NCI-H146 treated with DMSO at 0.1 percent for 48 hours (cell line): ENCODE data around the gene RAB43.
"Not testable (repeated sequence)": the region's sequence is repeated elsewhere in the genome, so short reads cannot be mapped to it uniquely, and the experiment has no call there.

ENCODE experiments used
- DNase-seq: peaks from one replicate; lab custom pipeline; 2025; ENCODE audit not compliant: unreplicated experiment; lab: John Stamatoyannopoulos, UW

The RAB43 gene

DNA sequence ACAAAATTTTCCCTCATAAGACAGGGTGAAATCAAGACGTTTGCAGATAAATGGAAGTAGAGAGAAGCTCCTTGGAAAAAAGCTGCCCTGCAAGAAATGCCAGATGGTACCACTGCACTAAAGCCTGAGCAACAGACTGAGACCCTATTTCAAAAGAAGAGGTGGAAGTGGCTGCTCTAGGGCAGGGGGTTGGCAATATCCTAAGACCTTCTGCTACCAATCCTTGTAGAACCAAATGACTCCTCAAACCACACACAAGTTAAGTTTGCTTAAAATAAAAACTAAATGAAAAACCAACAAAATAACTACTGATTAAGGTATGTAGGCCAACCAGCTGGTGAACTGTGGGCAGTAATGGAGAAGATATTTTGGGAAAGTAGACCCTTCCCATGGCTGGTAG lies 21.3 kb downstream of the RAB43 start:
- no peak for DNase-seq

GRCh38 chr3:129095285-129095684 lies 26.3 kb downstream of the RAB43 start:
- no peak for DNase-seq

DNA sequence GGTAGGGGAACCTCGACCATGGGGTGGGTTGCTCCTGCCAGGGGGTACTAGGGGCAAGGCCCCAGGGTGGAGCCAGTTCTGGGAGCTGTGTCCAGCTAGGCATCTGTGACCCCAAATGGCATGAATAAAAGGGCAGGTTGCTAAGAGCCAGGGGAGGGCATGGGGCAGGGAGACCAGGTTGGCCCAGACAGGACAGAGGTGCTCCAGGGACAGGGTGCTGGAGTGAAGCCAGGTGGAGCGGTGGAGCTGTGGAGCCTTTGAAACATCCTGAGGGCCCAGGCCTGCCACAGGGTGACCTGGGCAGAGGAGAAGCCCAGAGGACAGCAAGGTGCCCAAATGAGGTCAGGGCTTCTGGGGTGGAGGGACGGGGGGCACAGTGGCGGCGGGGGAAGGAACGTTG lies 33.3 kb downstream of the RAB43 start:
- not testable (repeated sequence) for DNase-seq

DNA sequence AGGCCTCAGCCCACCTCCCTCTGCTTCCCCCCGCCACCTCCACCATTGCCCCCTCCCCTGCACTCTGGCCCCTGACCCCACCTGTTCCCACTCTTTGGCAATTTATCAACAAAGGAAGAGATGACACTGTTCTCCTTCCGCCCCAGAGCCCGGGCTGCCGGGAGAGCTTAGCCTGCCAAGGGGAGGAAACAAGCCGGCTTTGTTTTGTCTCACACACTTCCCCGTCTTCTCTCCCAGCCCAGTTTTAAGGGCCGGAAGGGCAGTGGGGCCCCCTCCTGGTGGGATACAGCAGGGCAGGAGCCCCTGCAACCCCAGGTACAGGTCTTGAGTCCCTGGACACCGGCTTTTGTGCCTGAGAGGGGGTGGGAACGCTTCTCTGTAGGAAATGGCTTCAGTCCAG lies 33.7 kb downstream of the RAB43 start:
- peak; percentile 20 for DNase-seq

- DNase-seq, result no peak
Measured at GRCh38 chr3:129087138-129087702, 34.4 kb downstream of the RAB43 start.

GRCh38 chr3:129085818-129086217 lies 35.8 kb downstream of the RAB43 start:
- DNase-seq, result no peak

DNA sequence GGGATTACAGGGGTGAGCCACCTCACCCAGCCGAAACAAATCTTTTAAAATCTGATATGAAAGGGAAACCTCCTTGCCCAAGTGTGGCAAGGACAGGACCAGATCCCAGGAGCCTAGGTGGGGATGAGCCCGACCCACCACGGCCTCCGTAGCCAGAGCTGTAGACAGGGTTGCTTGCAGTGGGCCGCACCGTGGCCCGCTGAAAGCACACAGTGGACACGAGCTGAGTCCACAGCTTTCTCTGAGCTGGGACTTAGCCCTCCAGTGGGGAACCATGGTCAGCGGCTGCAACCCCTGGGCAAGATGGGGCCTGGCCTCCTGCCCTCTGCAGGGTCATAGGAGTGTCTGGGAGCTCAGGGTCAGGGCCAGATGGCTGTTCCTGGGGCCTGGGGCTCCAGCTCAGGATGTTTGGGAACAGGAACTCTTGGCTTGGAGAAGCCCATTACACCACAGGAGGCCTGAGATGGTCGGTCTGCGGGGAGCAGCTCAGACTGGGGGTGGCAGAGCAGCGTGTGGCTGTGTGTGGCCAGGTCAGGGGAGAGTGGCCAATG lies 36.4 kb downstream of the RAB43 start:
- DNase-seq, result no peak

DNA sequence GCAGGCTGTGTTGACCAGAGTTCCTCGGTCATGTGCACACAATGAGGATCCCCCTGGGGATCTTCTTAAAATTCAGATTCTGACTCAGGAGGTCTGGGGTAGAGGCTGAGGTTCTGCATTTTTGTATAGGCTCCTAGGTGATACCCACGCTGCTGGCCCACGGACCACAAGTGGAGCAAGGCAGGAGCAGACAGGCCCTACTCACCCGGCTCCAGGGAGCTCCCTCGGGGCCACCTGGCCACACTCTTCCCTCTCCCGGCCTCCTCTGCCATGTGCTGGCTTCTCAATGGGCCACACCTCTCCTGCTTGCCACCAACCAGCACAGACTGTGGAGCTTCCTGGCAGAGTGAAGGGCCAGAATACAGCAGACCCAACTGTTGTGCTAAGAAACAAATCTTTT lies 37.1 kb downstream of the RAB43 start:
- no peak for DNase-seq

DNA sequence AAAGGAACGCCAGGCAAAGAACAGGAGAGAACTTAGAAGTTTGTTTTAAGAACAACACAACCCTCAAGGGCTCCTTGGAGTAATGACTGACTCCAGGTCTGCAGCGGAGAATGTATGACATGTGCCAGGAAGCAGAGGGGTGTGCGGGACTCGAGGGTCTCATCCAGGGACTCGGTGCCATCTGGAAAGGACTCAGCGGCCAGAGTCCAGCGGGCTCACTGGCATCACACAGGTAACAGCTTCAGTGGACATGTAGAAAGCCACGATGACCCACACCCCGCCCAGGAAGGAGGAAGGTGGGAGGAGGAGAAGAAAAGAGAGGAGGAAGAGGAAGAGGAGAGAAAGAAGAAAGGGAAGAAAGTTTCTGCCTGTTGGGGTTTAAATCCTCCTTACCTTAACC lies 39.6 kb downstream of the RAB43 start:
- DNase-seq, result no peak

GRCh38 chr3:129081503-129081902 lies 40.1 kb downstream of the RAB43 start:
- DNase-seq, result no peak

DNA sequence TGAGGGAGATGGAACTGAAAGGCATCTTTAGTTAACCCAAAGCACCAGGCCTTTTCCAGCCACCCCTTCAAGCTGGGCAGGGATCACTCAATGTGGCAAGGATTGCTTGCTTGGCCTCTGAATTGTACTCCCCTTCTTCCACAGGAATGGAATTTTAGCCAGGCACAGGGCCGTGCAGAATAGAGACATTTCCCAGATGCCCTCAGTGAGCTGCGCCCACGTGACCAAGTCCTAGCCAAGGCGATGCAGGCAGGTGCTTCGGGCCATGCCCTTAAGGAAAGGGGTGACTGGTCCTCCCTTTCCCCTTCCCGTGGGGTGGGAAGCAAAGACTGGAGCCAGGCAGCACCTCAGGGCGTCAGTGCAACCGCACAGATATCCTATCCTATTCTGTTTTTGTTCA lies 43.1 kb downstream of the RAB43 start:
- DNase-seq, result no peak

- DNase-seq, result no peak
Measured at GRCh38 chr3:129077222-129077621, 44.4 kb downstream of the RAB43 start.

DNA sequence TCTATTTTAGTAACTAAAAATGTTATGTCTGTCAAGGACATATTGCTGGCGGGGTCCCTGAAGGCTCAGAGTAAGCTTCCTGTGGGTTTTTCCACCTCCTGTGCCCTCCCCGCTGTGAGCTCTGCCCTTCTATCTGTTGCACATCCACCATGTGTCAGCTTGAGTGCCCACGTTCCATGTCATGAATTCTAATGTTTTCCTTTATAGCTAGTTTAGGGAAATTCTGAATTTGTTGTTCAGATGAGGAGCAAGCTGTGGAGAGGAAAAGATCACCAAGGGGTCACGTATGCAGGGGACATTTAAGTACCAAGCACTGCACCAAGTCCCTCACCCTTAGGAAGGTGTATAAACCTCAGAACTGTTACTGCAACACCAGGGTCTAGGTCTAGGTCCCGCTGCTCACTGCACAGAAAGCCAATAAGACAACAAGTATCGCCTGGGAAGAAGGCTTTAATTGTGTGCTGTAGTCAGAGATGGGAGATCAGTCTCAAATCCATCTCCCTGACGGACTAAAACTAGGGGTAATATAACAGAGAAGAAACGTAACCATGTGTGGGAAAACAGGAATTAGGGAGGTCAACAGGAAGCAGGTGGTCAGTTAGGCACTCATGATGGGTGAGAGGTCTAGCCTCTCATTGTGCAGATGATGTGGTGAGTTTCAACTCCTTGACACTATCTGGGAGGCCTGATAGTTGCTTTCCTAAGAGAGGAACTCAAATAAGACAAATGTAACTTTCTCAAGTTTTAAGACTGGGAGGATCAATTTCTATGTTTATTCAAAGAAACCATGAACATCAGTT lies 51.3 kb downstream of the RAB43 start:
- DNase-seq, result no peak

DNA sequence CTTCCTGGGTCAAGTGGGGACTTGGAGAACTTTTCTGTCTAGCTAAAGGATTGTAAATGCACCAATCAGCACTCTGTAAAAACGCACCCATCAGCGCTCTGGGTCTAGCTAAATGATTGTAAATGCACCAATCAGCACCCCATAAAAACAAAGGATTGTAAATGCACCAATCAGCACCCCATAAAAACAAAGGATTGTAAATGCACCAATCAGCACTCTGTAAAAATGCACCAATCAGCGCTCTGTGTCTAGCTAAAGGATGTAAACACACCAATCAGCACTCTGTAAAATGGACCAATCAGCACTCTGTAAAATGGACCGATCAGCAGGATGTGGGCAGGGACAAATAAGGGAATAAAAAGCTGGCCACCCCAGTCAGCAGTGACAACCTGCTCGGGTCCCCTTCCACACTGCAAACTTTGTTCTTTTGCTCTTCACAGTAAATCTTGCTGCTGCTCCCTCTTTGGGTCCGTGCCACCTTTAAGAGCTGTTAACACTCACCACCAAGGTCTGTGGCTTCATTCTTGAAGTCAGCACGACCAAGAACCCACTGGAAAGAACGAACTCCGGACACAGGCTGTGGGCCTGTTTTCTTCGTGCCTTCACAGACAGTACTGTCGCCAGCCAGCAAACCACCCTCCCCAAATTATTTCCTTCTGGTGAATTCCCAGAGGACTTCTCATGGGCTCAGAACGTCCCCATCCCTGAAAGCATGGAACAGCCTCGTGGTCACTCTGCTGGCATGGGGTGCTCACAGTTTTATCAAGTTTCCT lies 52.1 kb downstream of the RAB43 start:
- not testable (repeated sequence) for DNase-seq

- peak; percentile 43 for DNase-seq
Measured at GRCh38 chr3:129068291-129068886, 53.2 kb downstream of the RAB43 start.

GRCh38 chr3:129067719-129068118 lies 53.9 kb downstream of the RAB43 start:
- DNase-seq, result peak; percentile 16

DNA sequence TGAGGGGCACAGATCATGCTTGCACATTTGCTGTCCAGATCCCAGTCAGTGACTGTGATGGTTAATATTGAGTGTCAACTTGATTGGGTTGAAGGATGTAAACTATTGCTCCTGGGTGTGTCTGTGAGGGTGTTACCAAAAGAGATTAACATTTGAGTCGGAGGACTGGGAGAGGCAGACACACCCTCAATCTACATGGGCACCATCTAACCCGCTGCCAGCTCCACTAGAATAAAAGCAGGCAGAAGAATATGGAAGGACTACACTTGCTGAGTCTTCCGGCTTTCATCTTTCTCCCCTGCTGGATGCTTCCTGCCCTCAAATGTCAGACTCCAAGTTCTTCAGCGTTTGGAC lies 55.9 kb downstream of the RAB43 start:
- DNase-seq, result no peak

GRCh38 chr3:129065016-129065719 lies 56.4 kb downstream of the RAB43 start:
- no peak for DNase-seq

- no peak for DNase-seq
Measured at GRCh38 chr3:129063841-129064482, 57.6 kb downstream of the RAB43 start.

GRCh38 chr3:129063091-129063640 lies 58.4 kb downstream of the RAB43 start:
- no peak for DNase-seq
